Sigmoid colon (tissue), 7 donors: ENCODE measurements around the gene RGS19. TPM values are rescaled to one million over a fixed set of nuclear protein-coding genes. Genes with fewer than 3 reads are reported as not detected.
A peak's percentile ranks its signal among the peaks of the same experiment; 100 is the strongest.

Source experiments
- DNase-seq: peaks from one replicate; pipeline ENCODE4 v3.0.0-alpha.2; 2019
- H3K27ac ChIP-seq, 4 donors: fragments of 200-600 bp; sonication (generic); one replicate each; pipeline ENCODE4 v1.5.1; 2016 to 2019; ENCODE audit warnings: mild to moderate bottlenecking in 1 of 4
- H3K27me3 ChIP-seq, 3 donors: fragments of 200-600 bp; sonication (generic); one replicate each; pipeline ENCODE4 v1.5.1; 2019; ENCODE audit warnings: mild to moderate bottlenecking in 1 of 3
- H3K36me3 ChIP-seq, 4 donors: fragments of 200-600 bp; sonication (generic); one replicate each; pipeline ENCODE4 v1.5.1; 2016 to 2019
- H3K4me1 ChIP-seq, 4 donors: fragments of 200-600 bp; sonication (generic); one replicate each; pipeline ENCODE4 v1.5.1; 2017 to 2019
- H3K4me3 ChIP-seq, 4 donors: fragments of 200-600 bp; sonication (generic); one replicate each; pipeline ENCODE4 v1.5.1; 2017 to 2019; ENCODE audit warnings: mild to moderate bottlenecking in 2 of 4, moderate library complexity in 1 of 4
- H3K9me3 ChIP-seq, 4 donors: fragments of 200-600 bp in 3 of 4; sonication (generic) in 3 of 4; one replicate each; pipeline versions ENCODE4 v1.5.1 to v1.6.1; 2013 to 2019
- EP300 ChIP-seq, 4 donors: sonication (generic); formaldehyde crosslinking; IDR thresholded peaks; one replicate each; pipeline ENCODE4 v1.6.1; 2017; ENCODE audit warnings: antibody characterized with exemption in 4 of 4
- POLR2A ChIP-seq, 2 donors: fragments of 450-650 bp; IDR thresholded peaks; one replicate each; pipeline ENCODE4 v1.6.1; 2016; ENCODE audit warnings: antibody characterized with exemption in 2 of 2, mild to moderate bottlenecking in 2 of 2, moderate library complexity in 2 of 2
- POLR2AphosphoS5 ChIP-seq, 4 donors: sonication (generic); formaldehyde crosslinking; IDR thresholded peaks; one replicate each; pipeline ENCODE4 v1.6.1; 2017; ENCODE audit warnings: antibody characterized with exemption in 4 of 4
- WGBS, 2 donors: extraction: QIAGEN DNeasy Blood & Tissue Kit; methylation state at CpG; one replicate each; pipeline ENCODE4 v1.1.7; 2013; 5-methylcytosine and 5-hydroxymethylcytosine counted together
- intact Hi-C: fragments of 100-400 bp; cut with DNase I; formaldehyde crosslinking; loops from one replicate; pipeline ENCODE4 v1.15.1; 2023
- polyA plus RNA-seq, 3 donors: library from polyadenylated mRNA; stranded (reverse); fragments of 200-250 nt; gene quantifications; one replicate each; pipeline ENCODE4 v1.2.3, GENCODE V29; 2013
- total RNA-seq, 4 donors: library from RNA; depleted of rRNA; stranded (reverse); fragments of >200 nt; gene quantifications; one replicate each; pipeline ENCODE4 v1.1.0, GENCODE V29; 2016
- TF ChIP-seq, protein P1 (sequence below), 4 experiments: fragments of 450-650 bp in 3 of 4; fragments of 200-600 bp in 1 of 4; IDR thresholded peaks; one replicate each; pipeline ENCODE4 v1.5.1; 2016 to 2019; ENCODE audit warnings: antibody characterized with exemption in 4 of 4, mild to moderate bottlenecking in 3 of 4, moderate library complexity in 2 of 4
- donor health status: healthy with polysubstance abuse.
- donor health status: Bipolar disorder and iron deficiency.
- donor health status: healthy.

RGS19 gene
- total and polyA plus RNA-seq, 7 donors = 7.5 to 22.0 (median 11.6) TPM

DNA sequence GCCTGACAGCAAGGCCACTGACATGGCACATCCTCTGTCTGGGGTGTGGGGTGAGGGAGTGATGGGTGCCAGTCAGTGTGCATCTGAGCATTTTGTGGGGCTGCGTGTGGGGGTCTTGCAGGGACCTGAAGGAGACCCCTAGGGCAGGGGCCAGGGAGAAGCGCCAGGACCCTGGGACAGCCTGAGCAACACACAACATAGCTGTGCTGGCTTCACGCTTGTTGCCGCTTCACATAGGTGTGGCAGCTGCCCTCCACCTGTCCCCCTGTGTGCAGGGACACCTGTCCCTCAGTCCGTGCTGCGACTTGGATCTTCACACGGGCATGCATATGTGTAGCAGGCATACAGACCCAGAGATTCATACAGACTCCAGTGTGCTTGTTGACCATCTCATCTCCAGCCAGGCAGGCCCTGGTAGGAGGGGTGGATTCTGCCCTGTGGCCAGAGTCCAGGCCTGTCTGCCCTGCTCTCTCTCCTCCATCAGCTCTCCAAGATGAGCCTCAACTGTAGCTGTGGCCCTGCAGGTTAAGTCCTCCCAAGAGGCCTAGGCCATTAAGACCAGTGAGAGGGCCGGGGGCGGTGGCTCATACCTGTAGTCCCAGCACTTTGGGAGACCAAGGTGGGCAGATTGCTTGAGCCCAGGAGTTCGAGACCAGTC lies 31.2 kb upstream of the RGS19 start:
- TF ChIP-seq POLR2AphosphoS5 (IDR thresholded peaks at IDR 0.05) = no peak
- TF ChIP-seq, protein P1, sequence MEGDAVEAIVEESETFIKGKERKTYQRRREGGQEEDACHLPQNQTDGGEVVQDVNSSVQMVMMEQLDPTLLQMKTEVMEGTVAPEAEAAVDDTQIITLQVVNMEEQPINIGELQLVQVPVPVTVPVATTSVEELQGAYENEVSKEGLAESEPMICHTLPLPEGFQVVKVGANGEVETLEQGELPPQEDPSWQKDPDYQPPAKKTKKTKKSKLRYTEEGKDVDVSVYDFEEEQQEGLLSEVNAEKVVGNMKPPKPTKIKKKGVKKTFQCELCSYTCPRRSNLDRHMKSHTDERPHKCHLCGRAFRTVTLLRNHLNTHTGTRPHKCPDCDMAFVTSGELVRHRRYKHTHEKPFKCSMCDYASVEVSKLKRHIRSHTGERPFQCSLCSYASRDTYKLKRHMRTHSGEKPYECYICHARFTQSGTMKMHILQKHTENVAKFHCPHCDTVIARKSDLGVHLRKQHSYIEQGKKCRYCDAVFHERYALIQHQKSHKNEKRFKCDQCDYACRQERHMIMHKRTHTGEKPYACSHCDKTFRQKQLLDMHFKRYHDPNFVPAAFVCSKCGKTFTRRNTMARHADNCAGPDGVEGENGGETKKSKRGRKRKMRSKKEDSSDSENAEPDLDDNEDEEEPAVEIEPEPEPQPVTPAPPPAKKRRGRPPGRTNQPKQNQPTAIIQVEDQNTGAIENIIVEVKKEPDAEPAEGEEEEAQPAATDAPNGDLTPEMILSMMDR (IDR thresholded peaks at IDR 0.05) = no peak
- TF ChIP-seq EP300 (IDR thresholded peaks at IDR 0.05) = no peak
- TF ChIP-seq POLR2A (IDR thresholded peaks at IDR 0.05) = no peak
- no peaks in the 10 kb centered on the region for H3K36me3 ChIP-seq
- H3K4me1 ChIP-seq = no peaks in the 10 kb centered on the region
- H3K4me3 ChIP-seq = no peak overlapping the region
- intact Hi-C loops = no loop called here
- DNase-seq = peak; percentile 58
- no peak overlapping the region for H3K27ac ChIP-seq
- 87 to 92% methylated on average over 10 of the region's 10 CpGs for WGBS, 2 donors
- no peaks in the 10 kb centered on the region for H3K27me3 ChIP-seq
- no peaks in the 10 kb centered on the region for H3K9me3 ChIP-seq

DNA sequence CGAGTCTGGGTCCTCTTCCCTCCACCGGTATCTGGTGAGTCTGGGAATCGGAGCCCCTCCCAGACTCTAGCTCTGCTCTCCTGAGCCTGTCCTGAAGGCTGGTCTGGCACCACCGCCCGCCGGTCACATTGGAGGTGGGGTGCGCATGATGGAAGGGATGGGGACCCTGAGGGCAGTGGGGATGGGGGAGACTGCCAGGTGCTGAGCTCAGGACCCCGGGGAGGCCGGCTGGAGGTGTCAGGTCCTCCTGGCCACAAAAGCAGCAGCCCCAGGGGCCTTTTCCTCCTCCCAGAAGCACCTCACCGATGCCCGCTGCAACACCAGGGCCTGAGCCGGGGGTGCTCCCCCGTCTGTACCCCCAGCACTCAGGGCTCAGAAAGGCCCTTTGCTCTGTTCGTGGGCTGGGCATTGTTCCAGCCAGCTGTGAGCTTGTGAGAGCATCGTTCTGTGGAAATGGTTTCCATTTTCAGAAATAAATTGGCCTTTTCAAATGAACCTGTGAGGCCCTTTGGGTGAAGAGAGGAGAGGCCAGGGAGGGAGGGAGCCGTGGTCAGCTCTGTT lies 30.6 kb upstream of the RGS19 start:
- no peaks in the 10 kb centered on the region for H3K36me3 ChIP-seq
- no peaks in the 10 kb centered on the region for H3K9me3 ChIP-seq
- DNase-seq = peak; percentile 58
- H3K27me3 ChIP-seq = no peaks in the 10 kb centered on the region
- TF ChIP-seq, protein P1 (IDR thresholded peaks at IDR 0.05) = no peak
- intact Hi-C loops = no loop called here
- H3K4me3 ChIP-seq = no peak overlapping the region
- H3K27ac ChIP-seq = no peak overlapping the region
- H3K4me1 ChIP-seq = no peaks in the 10 kb centered on the region
- 73 to 79% methylated on average over 16 of the region's 16 CpGs for WGBS, 2 donors

DNA sequence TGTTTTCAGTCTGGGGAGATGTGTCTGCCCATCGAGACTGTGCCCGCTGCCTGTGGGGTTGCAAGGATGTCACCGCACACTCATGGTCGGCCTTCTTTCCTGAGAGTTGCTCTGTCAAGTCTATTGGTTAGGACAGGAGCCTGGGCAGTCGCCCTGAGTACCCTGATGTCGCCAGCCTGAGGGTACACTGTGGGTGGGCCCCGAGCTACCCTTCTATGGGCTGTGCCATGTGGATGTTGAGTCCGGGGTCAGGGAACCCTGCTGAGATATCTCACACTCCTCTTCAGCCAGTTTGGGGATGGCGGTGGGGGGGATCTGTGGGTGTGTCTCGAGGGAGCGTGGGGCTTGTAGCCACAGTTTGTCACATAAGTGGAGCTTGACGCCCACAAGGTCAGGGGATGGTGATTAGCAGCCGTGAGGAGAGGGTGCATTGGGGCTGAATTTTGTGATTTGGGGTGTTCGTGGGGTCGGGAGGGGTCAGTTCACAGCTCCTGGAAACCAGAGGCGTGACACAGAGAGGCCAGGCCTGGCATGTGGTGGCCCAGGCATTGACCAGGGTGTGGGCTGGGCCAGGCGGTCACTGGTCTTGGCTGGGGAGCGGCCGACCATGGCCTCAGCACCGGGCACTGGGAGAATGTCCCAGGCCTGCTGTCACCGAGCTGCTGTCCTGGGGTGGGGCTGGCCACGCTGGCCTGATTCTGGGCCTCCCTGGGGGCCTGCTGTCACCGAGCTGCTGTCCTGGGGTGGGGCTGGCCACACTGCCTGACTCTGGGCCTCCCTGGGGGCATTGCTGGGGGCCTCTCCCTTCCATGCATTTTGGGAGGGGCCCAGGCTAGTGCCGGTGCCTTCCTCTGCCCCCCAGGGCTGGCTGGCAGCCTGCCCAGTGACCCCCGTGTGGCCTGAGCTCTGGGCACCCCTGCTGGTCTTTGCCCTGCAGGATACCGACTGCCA lies 29.7 kb upstream of the RGS19 start:
- TF ChIP-seq EP300 (IDR thresholded peaks at IDR 0.05) = no peak
- TF ChIP-seq, protein P1 (IDR thresholded peaks at IDR 0.05) = no peak
- no peak for TF ChIP-seq POLR2AphosphoS5 (IDR thresholded peaks at IDR 0.05)
- Histone ChIP-seq H3K27ac (no peak overlapping the region), H3K4me3 (no peak overlapping the region), H3K9me3 (no peaks in the 10 kb centered on the region), H3K36me3 (no peaks in the 10 kb centered on the region), H3K4me1 (no peaks in the 10 kb centered on the region), H3K27me3 (peaks cover 0 to 3% (median 3%) of the 10 kb centered on the region in 3 donors)
- 69 to 82% methylated on average over 26 of the region's 26 CpGs for WGBS, 2 donors
- DNase-seq = peak; percentile 46
- intact Hi-C loops = no loop called here

DNA sequence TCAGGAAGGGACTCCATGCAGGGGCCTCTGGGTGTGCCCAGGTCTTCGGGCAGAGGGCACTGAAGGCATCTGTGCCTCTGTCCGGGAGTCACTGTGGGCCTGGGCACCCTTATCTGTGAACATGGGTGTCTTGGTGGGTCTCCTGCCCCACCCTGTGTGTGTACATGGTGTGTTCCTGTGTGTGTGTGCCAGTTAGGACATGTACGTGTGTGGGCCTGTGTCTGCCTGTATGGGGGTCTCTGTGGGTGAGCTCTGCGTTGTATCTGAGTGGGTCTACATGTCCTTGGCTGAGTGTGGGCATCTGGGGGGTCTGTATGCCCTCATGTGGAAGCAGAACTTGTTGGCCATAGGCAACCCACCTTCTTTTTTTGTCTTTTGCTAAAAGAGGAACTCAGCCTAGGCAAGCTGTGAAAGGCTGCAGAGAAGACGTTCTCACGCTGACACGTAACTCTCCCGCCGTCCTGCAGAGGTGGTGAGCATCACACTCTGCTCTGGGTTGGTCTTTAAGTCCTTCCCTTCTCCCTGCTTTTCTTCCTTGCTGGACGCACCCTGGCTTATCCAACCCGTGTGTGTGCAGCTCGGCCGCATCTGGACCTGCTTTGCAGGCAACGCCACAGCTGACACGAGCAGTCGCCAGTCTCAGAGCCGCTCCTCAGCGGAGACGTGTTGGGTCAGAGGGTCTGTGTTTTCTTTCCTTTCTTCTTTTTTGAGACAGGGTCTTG lies 28.6 kb upstream of the RGS19 start:
- WGBS, 2 donors = 61 to 67% methylated on average over 19 of the region's 19 CpGs
- no peaks in the 10 kb centered on the region for H3K4me1 ChIP-seq
- no peaks in the 10 kb centered on the region for H3K36me3 ChIP-seq
- no peak overlapping the region for H3K27ac ChIP-seq
- intact Hi-C loops = no loop called here
- TF ChIP-seq POLR2A (IDR thresholded peaks at IDR 0.05) (no peak), EP300 (IDR thresholded peaks at IDR 0.05) (no peak), POLR2AphosphoS5 (IDR thresholded peaks at IDR 0.05) (no peak)
- TF ChIP-seq, protein P1 (IDR thresholded peaks at IDR 0.05) = no peak
- H3K4me3 ChIP-seq = no peak overlapping the region
- no peaks in the 10 kb centered on the region for H3K9me3 ChIP-seq
- peak; percentile 45 for DNase-seq
- peaks cover 0 to 14% (median 14%) of the 10 kb centered on the region in 3 donors for H3K27me3 ChIP-seq
